Gastrocnemius medialis (tissue), 4 donors: ENCODE data around the gene ITIH6.

Experiments used
- CTCF ChIP-seq, 5 experiments: fragments of 450-650 bp in 3 of 5; fragments of 200-600 bp in 2 of 5; sonication (generic) in 2 of 5; IDR thresholded peaks in 4 of 5; conservative IDR thresholded peaks in 1 of 5; 1 replicate in 4 of 5; 2 replicates in 1 of 5; pipeline ENCODE4 v1.5.1; 2016 to 2019; ENCODE audit warnings: antibody characterized with exemption in 5 of 5, mild to moderate bottlenecking in 3 of 5, moderate library complexity in 3 of 5
- POLR2A ChIP-seq, 2 donors: fragments of 450-650 bp; IDR thresholded peaks; one replicate each; pipeline ENCODE4 v1.6.1; 2017; ENCODE audit warnings: antibody characterized with exemption in 2 of 2, mild to moderate bottlenecking in 2 of 2, moderate library complexity in 2 of 2

GRCh38 chrX:54747733-54748393 is 50.2 kb downstream of the ITIH6 start:
- TF ChIP-seq CTCF (IDR thresholded peaks at IDR 0.05 in 4 of 5, conservative IDR thresholded peaks at IDR 0.05 in 1 of 5) = no peak
- no peak for TF ChIP-seq POLR2A (IDR thresholded peaks at IDR 0.05)
